Activated naive CD4-positive, alpha-beta T cell (primary cell): ENCODE measurements around the gene WNT10A.

Experiments
- DNase-seq, 4 experiments: peaks; one replicate each; lab custom pipeline; 2025; lab: John Stamatoyannopoulos, UW

Gene WNT10A

DNA sequence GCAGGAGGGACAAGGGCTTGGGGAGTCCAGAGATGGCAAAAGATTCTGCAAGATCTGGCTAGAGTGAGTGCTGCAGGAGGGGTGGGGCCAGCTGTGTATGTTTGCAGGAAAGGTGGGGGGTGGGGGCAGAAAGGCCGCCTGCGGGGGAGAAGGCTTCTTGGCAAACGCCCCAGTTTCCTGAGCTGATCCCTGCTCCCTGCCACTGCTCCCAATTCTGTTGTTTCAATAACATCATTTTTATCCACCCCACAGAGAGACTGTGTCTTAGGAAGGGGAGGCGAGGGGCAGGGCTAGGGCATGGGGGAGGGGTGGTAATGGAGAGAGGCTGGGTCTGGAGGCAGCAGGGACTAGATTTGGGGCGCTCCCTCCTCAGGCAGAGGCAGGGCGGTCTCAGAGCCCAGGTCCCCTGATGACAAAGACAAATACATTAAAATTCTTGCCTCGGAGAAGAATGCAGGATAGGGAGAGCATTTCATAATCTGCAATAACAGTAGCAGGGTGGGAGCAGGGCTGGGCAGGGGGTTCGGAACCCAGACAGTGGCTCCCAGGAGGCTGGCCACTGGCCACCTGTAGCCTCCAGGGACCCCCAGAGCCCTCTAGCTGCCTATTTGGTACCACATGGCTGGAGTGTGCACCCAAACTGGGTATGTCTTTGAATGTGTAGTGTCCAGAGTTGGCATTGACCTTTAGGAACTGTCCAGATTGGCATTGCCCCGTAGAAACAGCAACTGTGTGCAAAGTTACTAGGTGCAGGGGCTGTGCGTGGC, 23.1 kb upstream of the WNT10A start:
- DNase-seq: no peak

- no peak for DNase-seq
These were observed 22.6 kb upstream of the WNT10A start for GRCh38 chr2:218858138-218858445.

- DNase-seq: no peak
These were observed 21.7 kb upstream of the WNT10A start for GRCh38 chr2:218858671-218859555.

GRCh38 chr2:218859556-218859987, 21.1 kb upstream of the WNT10A start, which contains the start of gene WNT6:
Gene WNT6 (plus strand): TSS chr2:218859805. CDS start chr2:218860038, 233 bp downstream.
- no peak for DNase-seq

GRCh38 chr2:218859988-218860831, 20.4 kb upstream of the WNT10A start:
- no peak for DNase-seq

DNA sequence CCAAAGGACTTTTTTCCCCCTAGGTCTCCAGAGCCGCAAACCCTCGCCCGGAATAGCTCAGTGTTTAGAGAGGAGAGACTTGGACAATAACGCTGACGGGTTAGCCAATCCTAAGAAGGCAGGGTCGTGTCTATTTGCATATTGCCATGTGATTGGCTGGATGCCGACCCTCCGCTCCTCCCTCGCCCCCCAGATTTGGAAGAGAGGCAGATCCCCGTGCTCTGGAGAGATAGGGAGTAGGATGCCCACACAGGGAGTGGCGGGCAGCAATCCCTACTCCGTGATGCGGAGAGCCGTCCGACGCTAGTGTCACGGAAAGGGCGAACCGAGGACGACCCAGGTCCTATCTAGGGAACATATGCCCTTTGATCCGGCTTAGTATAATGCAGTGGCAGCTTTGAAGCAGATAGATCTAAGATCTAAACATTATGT, 19.7 kb upstream of the WNT10A start:
- no peak for DNase-seq

DNA sequence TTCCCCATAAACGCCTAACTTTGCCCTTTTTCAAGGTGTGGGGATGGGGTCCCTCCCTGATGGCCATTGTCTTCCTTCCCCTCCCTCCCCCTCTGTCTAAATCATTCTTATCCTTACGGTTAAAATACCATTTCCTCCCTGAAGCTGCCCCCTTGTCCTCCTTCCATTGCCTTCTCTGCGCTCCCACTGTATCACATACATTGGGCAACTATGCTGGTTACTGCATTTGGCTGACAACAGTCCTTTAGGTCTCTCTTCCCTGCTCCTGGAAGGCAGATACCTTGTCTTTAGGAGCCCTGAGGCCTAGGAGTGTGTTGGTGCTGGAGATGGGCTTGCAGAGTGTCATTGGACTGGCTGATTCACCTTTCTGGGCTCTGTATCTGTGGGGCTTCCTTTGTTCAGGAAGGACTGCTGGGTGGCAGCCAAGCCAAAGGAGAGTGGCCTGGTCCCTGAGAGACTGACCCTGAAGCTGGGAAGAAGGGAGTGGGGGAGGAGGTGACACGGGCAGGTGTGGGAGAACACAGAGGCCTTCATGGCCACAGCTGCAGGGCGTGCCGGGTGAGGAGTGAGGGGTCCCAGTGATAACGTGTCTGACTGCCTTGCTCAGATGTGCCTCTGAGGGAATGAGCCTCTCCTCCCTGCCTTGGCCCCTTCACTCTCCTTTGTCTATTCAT, 18.9 kb upstream of the WNT10A start:
- DNase-seq: no peak

DNA sequence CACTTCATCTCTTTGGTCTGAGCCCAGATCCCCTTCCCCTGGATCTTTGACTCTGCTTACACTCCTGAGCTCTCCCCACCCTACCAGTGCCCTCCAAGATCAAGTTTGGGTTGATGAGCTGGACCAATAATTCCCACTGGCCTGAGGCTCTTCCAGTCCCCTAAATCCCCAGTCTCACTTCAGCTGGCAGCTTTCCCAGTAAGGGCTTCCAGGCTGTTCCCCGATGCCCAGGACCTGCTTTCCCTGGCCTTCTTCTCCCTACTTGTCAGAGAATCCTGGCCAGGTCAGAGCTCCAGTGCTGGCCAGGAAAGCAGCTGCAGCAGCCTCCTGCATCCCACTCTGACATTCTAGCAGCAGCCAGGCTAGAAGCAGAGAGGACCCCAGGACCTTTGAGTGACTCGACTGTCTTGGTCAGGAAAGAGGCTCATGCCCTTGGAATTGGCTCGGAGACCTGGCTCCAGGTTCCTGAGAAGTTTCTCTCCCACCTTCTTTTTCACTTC, 17.6 kb upstream of the WNT10A start:
- DNase-seq: no peak

DNA sequence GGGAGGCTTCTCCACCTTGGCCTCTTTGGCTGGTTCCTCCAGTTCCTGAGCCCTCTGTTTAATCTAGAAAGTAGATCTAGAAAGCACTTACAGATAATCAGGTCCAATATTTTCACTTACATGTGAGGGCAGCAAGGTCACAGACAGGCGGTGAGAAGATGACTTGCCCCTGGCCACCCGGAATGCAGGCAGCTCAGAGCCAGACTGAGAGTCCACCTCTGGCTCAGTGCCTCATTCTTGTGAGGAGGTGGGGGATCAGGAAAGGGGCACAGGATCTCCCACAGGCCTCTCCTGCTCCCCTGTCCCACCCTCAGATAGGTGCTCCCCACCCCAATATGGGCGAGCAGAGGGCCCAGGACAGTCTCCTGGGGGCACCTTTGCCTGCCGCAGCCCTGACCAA, 15.3 kb upstream of the WNT10A start:
- no peak for DNase-seq

DNA sequence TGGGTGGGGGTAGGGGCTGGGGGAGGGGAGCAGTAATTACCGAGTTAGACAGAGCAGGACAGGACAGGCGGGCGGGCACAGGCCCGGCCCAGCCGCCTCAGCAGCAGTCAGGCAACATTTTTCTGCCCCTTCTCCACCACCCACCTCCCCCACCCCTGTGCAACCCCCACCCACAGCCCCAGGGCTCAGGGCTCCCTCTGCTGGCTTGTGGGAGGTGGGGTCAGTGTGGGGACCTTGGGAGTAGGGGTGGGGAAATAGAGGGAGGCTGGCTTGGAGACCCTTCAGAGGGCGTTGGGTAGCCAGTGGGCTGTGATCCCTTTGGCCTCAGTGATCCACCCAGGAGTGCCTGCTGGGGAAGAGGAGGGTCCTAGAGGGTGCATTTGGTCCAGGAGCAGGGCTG, 14.7 kb upstream of the WNT10A start:
- no peak for DNase-seq

DNA sequence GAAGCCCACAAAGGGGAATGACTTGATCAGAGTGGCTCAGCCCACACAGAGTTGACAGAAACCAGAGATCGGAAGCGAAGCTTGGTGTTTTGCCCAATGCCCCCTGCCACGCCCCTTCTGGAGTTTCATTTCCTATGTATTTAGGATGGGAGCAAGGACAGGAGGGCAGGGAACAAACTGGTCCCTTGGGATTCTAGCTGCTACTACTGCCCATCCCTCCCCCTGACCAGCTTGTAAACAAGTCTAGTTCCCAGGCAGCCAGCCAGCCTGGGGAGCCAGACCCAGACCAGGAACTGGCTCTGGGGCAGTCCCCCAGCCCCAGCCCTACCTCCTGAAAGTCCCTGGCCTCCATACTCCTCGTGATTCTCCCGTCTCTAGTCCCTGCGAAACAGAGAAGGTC, 12.8 kb upstream of the WNT10A start:
- DNase-seq: no peak

DNA sequence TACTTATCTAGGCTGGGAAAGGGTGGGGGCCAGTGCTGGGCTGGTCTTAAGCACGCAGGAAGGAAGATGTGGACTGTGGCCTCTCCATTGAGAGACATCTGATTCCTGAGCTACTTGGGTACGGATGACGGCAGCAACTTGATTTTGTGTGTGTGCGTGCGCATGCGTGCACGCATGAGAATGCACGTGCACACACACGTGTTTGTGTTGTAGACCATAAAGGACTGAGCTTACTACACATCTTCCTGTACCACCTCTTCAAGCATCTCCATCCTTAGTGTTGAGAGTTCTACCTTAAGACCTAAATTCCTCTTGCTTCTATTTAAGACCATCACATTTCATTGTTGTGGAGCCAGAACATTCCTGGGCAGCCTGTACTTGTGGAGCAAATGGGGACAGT, 11.6 kb upstream of the WNT10A start:
- no peak for DNase-seq

GRCh38 chr2:218870984-218871344, 9.7 kb upstream of the WNT10A start:
- DNase-seq: no peak

- peak in 1 of 4 experiments; percentile 16 for DNase-seq
These were observed 9.0 kb upstream of the WNT10A start for GRCh38 chr2:218871345-218872302.

- no peak for DNase-seq
These were observed 7.8 kb upstream of the WNT10A start for GRCh38 chr2:218872645-218873358.

DNA sequence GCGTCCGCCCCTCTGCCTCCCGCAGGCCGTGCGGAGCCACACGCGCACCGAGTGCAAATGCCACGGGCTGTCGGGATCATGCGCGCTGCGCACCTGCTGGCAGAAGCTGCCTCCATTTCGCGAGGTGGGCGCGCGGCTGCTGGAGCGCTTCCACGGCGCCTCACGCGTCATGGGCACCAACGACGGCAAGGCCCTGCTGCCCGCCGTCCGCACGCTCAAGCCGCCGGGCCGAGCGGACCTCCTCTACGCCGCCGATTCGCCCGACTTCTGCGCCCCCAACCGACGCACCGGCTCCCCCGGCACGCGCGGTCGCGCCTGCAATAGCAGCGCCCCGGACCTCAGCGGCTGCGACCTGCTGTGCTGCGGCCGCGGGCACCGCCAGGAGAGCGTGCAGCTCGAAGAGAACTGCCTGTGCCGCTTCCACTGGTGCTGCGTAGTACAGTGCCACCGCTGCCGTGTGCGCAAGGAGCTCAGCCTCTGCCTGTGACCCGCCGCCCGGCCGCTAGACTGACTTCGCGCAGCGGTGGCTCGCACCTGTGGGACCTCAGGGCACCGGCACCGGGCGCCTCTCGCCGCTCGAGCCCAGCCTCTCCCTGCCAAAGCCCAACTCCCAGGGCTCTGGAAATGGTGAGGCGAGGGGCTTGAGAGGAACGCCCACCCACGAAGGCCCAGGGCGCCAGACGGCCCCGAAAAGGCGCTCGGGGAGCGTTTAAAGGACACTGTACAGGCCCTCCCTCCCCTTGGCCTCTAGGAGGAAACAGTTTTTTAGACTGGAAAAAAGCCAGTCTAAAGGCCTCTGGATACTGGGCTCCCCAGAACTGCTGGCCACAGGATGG, 7.1 kb upstream of the WNT10A start:
- no peak for DNase-seq

GRCh38 chr2:218875692-218876246, 4.9 kb upstream of the WNT10A start:
- DNase-seq: no peak

DNA sequence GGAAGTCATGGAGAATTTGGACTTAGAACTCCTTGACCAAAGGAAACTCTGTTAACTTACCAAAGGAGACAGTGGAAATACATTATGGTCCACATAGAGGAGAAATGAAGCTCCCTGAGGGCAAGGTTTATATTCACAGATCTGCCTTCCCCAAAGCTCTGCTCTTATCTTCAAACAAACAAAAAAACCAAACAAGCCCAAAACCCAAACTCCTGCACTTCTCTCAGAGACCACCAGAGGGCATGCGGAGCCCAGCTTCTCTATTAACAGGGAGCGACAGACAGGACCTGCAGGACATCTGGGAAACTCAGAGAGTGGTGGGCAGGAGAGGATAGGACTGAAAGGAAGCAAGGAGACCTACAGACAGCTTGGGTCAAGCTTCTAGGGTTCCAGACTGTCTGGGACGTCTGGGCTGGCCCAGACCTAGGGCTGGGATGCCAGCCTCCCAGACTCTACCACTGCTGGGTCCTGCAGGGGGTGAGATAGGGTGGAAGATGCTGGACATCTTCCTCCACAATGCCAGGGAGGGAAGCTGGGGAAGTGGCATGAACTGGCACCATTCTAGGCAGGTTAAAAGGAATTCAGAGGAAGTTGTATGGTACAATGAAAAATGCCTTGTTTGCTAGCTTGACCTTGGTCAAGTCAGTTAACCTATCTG, 4.0 kb upstream of the WNT10A start:
- DNase-seq: peak in 3 of 4 experiments; percentile 36 to 59 (median 52)
